SIG-M5 (cell line): ENCODE measurements around the gene SRPRB.

Source experiments
- DNase-seq: peaks from one replicate; lab custom pipeline; 2025; lab: John Stamatoyannopoulos, UW

The SRPRB gene, protein sequence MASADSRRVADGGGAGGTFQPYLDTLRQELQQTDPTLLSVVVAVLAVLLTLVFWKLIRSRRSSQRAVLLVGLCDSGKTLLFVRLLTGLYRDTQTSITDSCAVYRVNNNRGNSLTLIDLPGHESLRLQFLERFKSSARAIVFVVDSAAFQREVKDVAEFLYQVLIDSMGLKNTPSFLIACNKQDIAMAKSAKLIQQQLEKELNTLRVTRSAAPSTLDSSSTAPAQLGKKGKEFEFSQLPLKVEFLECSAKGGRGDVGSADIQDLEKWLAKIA

DNA sequence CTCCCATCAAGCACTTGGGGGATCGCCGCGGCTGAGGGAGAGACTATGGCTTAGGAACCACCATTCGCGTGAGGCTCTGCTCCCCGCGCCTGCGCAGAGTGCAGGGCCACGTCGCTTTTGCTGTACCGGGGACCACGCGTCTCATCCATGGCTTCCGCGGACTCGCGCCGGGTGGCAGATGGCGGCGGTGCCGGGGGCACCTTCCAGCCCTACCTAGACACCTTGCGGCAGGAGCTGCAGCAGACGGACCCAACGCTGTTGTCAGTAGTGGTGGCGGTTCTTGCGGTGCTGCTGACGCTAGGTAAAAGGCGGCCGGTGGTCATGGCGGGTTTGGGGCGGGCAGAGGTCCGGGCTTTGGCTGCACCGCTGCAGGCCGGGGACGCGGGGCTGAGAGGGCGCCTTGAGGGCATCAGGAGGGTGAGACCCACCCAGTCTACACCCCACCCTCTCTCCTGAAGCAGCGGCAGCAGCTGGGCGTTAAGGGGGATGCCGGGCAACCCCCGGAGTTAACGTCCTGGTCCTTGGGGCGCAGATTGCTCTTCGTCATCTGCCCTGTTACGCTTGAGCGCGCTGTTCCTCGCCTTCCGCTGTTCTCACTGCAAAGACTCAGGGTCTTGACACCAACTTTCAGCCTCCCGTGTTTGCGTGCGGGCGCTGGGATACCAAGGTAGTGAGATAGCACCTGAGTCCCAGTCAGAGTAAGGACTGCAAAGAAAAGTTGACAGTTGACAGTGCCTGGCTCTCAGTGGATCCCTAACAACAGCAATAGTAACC, at the start of gene SRPRB:
Gene SRPRB, plus strand, starts transcription at position 114 of the 774 bp plus-strand sequence. Its CDS starts 34 bp downstream, at position 148.
- DNase-seq = peak; percentile 85

DNA sequence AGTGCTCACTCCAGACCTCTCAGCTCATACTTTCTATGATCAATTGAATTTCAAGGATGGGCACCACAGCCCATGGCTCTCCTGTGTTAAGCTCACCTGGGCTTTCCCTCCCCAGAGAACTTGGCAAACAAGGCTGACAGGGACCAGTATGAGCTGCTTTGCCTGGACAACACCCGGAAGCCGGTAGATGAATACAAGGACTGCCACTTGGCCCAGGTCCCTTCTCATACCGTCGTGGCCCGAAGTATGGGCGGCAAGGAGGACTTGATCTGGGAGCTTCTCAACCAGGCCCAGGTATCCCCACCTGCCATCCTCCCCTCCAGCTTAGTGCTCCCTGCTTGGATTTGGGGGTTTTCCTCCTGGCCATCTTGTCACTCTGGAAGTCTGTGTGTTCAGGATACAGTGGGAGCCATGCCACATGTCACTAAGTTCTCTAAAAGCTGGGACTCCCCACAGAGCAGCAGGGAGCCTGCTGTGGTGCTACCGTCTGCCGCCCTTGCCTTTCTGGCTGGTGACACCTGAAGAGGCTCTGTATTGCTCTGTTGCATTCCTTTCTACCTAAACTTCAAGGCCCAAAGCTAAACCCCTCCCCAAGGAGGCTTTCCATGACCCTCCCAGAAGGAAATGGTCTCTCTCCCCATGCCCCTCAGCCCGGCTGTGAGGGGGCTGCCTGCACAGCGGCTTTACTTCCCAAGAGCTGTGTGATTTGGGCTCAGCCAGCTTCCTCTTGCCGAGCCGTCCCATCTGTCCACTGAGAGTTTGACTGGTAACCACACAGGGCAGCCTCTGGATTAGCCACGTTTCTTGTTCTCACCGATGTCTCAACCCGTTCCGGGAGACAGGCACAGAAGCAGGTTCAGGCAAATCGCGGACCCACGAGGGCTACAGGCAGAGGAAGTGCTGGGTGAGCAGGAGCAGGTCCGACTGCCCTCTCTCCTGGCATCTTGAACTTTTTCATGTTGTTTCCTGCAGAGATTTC, 48.6 kb upstream of the SRPRB start:
- no peak for DNase-seq

DNA sequence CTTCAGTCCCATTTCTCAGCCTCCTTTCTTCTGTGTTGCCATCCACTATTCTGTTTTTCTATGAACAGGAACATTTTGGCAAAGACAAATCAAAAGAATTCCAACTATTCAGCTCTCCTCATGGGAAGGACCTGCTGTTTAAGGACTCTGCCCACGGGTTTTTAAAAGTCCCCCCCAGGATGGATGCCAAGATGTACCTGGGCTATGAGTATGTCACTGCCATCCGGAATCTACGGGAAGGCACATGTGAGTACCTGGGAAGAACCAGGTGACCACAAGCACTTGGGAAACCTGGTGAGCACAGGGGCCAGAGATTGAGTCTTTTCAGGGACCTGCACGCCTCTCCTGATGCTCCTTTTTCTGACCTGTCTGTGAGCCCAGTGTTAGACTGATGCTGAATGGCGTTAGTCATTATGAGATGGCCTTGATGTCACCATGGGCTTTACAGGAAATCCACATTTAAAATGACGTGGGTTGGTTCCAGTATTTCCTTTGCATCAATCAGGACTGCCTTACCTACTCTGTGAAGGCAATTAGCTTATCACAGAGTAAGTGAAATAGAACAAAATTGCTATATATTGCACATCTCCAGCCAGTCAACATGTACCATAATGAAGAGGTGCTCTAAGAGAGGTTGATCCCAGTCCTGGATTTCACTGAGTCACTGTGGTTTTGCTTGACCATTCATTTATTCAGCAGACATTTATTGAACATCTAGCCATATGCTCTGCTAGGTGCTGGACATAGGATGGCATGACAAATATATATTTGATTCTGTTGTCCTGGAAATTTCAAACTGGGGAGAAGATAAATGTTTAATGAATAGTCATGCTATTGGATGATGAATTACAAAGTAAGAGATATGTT, 47.7 kb upstream of the SRPRB start:
- DNase-seq = no peak

DNA sequence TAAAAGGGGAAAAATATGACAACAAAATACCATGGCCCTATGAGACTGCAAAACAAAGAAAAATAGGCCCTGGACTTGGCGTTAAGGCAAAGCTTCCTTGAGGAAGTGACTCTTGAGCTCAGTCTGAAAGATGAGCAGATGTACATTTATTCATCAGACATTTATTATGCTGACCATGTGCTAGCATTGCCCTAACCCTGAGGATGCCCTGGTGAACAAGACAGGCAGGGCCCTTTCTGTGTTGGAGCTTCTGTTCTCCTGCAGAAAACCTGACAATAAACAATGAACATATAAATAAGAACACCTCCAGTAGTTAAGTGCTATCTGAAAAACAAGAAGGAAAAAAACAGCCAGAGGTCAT, 47.1 kb upstream of the SRPRB start:
- DNase-seq = no peak

DNA sequence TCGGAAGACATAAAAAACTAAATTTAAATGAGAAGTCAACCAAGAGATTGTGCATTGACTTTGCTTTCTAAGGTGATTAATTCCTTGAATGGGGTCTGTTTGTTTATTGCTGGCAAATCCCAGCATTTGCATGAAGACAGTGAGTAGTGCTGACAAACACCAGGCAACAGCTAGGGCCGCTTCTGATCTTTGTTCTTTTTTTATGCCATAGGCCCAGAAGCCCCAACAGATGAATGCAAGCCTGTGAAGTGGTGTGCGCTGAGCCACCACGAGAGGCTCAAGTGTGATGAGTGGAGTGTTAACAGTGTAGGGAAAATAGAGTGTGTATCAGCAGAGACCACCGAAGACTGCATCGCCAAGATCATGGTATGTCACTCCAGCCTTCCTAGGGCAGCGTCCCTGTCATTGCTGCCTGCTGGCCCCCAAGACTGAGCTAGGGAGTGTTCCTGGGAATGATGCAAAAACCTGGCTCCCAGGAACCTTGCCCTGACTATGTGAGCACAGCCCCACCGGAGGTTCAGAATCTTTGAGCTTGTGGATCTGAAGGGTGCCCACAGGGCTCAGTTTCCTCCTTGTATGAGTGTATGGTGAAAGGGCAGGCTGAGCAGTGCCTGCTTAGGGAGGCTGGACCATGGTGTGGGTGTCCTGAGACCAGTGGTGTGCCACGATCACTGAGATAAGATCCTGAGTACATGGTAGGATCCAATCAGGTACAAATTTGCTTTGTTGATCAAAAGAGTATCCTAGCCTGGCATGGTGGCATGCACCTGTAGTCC, 46.5 kb upstream of the SRPRB start:
- DNase-seq = no peak

DNA sequence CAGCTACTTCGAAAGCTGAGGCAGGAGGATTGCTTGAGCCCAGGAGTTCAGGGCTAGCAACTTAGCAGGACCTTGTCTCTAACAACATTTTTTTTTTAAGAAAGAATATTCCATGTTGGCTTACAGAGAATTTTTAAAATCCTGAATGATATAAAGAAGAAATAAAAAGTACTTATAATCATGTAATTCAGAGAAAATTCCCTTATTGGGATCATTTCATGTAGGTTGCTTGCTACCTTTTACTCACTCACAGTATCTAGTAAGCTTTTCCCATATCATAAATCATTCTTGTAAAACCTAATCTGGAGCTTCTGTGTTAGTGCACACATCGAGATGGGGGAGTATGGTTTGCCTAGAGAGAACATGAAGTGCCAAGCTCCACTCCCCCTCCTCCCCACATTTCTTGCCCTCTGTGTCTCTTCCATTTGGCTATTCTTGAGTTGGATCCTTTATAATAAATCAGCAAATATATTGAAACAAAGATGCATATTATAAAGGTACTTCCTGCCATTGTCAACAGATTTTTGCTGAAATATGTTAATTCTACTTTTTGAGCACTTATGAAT, 45.8 kb upstream of the SRPRB start:
- DNase-seq = no peak

DNA sequence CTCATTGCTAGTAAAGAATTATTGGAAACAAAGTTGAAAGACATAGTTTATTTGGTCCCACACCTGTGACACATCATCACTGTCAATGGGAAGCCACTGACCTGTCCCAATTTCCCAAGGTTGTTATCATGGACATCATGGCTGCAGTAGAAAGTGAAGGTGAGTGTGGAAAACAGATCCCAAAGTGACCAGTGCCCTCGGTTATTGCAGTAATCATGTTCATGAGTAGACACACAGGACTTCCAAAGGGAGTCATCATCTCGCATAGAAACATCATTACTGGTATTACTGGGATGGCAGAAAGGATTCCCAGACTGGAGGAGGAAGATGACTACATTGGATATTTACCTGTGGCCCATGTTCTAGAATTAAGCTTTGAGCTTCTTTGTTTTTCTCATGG, 44.7 kb upstream of the SRPRB start:
- DNase-seq = no peak

DNA sequence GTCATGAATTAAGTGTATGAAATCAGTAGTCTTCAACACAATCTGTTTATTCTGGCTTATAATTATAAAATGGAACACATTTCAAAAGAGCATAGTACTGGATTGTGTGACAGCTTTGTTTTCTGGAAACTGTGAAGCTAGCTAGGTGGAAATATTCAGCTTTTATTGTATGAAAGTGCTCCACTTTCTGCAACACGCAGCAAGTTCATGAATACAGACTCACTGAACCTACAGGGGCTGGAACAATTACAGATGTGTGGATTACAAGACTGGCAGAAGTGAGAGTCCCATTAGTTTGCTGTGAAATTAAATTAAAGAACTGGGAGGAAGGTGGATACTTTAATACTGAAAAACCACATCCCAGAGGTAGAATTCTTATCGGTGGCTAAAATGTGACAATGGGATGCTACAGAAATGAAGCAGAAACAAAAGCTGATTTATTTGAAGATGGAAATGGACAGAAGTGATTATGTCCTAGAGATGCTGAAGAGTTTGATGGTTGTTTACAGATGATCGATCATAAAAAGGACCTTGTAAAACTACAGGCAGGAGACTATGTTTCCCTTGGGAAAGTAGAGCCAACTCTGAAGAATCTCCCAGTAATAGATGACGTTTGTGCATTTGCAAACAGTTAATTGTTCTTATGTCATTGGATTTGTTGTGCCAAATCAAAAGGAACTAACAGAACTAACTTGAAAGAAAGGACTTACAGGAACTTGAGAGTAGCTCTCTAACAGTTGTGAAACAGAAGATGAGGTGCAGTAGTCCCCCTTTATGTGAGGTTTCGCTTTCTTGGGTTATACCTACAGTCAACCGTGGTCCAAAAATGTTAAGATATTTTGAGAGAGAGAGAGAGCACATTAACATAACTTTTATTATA, 43.8 kb upstream of the SRPRB start:
- no peak for DNase-seq

DNA sequence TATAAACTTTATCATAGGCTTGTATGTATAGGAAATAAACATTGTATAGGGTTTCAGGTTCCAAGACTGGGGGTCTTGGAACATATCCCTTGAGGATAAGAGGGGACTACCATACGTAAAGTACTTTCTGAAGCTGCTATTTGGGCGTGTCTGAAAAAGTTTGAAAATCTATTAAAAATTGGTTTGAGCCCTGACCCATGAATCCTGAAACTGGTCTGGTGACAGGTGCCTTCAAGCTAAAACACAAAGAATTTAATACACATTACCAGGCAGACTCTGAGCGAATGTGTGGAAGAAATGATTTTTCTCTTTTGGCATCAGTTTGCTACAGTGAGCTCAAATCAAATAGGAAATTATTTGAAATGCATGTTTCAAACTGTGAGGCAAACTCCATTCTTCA, 43.1 kb upstream of the SRPRB start:
- DNase-seq = no peak

DNA sequence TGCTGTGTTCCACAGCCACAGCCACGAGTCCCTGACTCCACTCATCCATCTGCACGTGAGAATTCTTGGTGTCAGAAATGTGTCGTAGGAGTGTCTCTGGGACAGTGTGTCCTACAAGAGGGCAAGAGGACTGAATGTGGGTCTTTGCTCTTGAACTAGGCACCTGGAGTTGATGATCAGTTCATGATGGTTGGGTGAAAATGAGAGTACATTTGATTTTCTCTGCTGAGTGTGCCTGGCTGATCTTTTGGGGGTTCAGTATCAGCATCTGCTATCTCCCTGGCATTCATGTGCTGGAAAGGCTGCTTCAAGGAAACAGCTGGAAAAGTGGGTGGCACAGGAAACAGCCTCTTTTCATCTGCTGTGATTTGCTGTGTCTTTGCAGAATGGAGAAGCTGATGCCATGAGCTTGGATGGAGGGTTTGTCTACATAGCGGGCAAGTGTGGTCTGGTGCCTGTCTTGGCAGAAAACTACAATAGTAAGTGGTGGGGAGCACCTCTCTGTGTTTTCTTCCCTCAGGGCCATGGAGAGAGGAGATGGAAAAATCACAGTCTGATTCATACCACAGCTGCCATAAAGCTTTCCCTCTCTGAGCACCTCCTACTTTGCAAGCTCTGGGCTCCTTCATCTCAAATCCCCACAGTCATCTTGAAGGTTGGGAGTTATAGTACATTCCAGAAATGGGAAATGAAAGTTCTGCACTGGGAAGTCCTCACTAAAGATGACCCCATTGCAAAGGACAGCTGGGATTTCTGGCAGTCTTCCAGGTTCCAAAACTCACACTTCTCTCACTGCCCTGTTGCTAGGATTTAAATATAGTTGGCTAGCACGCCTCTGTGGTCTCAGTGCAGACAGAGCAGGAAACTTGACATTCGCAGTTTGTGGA, 41.6 kb upstream of the SRPRB start:
- no peak for DNase-seq

DNA sequence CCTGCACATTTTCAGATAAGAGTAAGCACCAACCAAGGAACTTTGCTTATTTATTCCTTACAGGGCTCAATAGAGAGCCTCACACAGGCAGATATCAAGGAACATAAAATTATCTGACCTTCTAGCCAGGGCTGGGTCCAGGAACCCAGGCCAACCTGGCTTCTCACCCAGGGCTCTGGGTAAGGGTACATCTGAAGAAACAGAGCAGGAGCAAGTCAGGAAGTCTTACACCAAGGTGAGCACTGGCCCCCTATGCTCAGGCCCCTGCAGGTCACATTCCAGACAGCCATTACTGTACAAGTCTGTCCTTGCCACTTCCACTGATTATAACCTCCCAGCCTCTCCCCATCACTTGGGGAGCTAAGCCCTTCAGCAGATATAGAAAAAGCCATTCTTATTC, 40.4 kb upstream of the SRPRB start:
- DNase-seq = no peak

DNA sequence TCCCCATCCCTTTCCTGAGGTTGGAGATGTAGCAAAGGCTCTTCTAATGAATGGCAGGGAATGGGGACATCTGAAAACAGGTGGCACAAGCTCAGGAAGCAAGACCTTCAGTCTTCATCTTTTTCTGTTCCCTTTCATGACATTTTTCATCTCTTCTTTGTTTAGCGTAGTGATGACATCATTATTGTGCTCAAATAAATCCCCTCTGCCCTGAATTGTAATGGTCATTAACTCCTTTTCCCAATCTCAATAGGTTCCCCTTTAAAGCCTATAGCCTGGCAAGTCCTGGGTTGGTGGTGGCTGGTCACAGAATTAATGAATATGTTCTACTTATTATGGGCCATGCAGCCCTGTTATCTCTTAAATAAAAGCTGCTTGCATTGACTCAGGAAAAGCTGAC, 38.0 kb upstream of the SRPRB start:
- DNase-seq = no peak

DNA sequence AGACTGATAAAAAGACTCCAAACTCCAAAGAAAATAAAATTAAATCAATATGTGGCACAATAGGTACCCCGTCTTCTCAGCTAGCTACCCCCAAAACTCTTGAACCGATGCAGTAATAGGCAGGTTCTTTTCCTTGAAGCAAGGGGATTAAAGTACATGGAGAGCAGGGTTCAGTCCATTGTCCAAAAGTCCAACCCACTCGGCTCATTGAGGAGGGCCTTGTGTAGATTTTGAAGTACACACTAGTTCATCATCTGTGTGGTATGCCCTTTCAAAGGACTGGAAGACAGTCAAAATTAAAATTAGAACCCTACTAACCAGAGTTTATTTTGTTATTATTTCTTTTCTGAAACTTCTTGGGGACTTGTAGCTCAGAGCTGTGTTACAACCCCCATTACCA, 36.1 kb upstream of the SRPRB start:
- DNase-seq = no peak

DNA sequence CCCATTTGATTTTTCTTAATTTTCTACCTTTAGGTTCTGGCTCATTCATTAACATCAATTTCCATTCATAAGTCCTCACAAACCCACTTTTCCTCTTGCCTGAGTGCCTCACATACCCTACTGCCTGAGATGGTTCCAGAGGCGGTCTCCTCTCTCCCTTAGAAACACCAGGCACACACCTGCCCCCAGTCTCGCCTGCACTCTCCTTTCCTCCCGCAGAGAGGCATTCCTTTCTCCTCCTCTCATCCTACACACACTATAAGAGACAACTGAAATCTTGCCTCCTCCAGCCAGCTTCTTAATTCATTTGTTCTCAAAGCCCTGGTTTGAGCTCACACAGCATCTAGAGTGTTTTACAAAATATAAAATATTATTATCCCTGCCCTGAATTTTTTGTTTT, 31.9 kb upstream of the SRPRB start:
- DNase-seq = no peak

DNA sequence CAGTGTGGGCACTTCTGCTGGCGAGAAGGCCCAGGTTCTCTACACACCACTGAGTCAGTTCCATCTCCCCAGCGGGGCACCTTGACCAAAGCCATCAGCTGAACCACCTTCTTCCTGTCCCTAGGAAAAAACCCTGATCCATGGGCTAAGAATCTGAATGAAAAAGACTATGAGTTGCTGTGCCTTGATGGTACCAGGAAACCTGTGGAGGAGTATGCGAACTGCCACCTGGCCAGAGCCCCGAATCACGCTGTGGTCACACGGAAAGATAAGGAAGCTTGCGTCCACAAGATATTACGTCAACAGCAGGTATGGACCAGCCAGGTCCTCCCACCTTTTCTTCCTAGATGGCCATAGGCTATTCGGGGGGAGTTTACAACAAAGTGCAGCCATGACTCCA, 30.3 kb upstream of the SRPRB start:
- DNase-seq = no peak

DNA sequence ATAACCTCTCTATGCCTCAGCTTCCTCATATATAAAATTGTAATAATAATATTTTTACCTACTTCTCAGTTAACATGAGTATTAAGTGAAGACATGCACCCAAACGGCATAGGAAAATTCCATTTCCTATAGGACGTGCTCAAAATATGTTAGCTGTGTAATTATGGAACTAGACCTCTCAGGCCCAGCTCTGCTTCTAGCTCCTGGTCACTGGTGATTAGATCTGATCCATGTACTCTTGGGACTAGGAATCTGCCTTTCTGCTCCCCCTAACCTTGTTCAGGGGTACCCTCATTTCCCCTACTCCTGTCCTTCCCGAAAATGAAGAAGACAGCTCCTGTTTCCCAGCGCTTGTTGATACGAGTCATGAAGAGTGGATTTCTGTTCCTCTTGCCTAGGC, 29.8 kb upstream of the SRPRB start:
- no peak for DNase-seq

DNA sequence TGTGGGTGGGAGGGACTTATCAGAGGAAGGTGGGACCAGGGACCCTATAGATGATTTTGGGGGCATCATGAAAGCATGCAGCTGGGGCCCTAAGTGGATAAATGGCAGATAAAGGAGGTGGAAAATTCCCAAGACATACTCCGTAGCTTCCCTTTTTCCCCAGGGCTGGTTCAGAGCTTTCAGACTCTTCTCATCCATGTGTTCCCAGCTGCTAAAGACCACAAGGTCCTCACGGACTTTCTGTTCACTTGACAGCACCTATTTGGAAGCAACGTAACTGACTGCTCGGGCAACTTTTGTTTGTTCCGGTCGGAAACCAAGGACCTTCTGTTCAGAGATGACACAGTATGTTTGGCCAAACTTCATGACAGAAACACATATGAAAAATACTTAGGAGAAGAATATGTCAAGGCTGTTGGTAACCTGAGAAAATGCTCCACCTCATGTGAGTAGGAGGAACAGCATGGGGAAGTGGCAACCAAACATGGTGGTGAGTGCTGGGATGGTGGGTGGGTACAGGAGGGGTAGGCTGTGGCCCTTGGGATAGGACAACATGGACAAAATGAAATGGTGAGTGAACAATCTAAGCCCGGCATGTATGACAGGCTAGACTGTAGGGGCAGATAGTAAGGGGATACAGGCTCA, 28.7 kb upstream of the SRPRB start:
- DNase-seq = no peak
